ELF-1 (cell line): ENCODE measurements around the gene ACOT7.
A peak's percentile ranks its signal among the peaks of the same experiment; 100 is the strongest.

Source experiments
- DNase-seq: peaks from one replicate; pipeline ENCODE4 v3.0.0-alpha.2; 2016; ENCODE audit warnings: low read depth, low spot score

The ACOT7 gene

DNA sequence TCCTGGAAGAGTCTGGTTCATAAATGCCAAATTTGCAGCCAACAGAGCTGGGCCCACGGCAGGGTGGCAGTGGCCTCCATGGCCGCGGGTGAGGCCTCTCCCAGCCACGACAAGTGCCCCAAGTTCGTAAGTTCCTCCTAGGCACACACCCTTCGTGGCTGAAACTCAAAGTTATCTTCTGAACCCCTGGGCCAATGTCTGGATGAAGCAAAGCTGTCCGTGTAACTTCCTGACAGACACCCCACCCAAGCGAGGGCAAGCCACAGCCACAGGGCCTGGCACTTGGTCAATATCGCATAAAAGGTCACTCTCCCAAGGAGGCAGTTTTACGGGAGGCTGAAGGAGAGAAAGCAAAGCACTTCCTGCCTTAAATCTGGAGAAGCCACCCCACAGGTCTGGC, 104.9 kb downstream of the ACOT7 start:
- no peak for DNase-seq

DNA sequence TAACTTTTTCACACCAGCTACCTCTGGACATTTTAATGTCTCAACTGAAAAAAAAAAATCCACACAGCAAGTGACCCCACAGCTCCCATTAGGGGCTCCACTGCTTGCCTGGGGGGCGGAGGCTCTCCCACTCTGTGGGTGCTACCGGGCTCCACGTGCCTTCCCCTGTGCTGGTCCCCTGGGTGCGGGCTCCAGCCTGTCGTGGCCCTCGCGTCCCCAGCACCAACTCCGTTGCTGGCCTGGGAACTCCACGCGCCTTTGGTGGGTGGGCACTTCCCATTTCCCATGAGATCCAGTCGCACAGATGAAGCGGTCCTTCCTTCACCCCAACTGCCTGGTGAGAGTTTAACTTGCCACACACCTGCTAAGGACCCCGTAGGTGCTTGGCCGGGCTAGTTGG, 105.5 kb downstream of the ACOT7 start:
- no peak for DNase-seq

DNA sequence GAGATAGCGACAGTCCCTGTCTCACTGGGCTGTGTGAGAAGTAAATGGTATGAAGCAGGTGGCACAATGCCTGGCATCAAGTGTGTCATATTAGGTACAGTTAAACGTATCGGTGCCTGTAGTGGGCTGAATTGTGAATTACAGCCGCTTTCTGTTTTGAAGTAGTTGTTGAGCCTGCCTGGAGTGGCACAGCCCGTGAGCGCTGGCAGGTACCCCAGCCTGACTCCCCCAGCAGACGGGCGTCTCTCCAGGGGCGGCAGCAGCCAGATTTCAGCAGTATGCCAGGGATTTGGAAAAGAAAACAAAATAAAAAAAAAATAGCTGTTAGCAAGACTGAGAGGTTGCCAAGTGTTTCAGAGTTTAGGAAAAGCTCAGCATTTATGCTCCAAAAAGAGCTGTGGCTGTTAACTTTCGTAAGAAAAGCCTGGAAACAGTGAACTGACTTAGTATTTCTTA, 106.1 kb downstream of the ACOT7 start:
- no peak for DNase-seq

DNA sequence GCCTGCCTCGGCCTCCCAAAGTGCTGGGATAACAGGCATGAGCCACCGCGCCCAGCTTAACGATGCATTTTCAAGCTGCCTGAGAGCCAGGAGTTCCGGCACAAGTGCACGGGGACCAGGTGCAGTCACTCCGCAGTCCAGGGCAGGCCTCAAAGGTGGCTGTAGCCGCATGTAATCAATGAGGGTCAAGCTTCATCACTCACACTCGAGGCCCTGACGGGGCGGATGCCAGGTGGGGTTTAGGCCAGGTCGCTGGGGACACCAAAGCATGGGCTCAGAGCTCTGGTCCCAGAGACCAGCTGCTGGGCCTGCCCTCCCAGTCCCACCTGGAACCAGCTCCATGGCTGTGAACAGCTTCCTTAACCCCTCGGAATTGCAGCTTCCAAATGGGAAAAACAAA, 106.5 kb downstream of the ACOT7 start:
- no peak for DNase-seq

- no peak for DNase-seq
Observed at GRCh38 chr1:6286266-6286665, 107.3 kb downstream of the ACOT7 start.

DNA sequence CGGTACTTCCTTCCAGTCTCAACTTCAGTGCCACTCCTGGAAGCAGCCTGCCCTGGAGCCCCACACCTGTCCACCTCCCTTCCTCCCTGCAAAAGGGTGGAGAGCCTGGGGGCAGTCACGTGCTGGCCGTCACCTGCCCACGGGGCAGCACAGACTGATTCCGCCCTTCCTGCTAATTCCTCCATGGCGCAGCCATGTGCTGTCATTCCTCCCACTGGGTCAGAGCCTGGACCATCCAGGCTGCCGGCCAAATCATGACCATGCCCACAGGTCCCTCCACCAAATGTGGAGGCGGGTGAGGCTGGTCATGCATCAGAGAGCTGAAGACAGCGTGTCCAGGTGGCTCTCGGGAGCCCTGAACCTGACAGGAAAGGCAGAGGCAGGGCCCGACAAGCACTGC, 108.2 kb downstream of the ACOT7 start:
- DNase-seq = no peak

DNA sequence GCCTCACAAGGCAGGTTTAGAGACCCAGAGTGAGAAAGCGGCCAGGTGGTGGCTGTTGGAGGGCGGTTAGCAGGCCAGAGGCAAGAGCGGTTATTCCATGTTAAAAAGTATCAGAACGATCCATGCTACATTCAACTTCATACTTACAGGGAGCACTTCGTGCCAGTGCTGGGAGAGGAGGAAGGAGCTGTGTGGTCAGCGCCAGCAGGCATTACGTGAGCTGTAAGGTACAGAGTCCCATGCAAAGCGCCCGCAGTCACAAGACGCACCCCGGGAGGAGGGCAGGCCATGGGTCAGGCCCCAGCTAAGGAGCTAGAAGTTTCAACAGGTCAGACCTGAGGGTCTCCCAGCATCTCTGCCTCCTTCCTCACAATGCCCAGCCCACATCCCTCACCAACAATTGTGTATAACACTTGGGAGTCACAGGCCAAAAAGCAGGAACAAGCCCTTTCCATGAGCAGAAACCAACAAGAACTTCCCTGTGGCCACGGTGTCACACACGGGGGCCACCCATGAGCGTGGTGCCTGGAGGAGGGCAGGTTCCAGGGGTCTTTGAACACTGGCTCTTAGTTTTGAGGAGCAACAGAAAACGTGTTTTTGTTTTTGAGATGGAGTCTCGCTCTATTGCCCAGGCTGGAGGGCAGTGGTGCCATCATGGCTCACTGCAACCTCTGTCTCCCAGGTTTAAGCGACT, 110.8 kb downstream of the ACOT7 start:
- DNase-seq = no peak

DNA sequence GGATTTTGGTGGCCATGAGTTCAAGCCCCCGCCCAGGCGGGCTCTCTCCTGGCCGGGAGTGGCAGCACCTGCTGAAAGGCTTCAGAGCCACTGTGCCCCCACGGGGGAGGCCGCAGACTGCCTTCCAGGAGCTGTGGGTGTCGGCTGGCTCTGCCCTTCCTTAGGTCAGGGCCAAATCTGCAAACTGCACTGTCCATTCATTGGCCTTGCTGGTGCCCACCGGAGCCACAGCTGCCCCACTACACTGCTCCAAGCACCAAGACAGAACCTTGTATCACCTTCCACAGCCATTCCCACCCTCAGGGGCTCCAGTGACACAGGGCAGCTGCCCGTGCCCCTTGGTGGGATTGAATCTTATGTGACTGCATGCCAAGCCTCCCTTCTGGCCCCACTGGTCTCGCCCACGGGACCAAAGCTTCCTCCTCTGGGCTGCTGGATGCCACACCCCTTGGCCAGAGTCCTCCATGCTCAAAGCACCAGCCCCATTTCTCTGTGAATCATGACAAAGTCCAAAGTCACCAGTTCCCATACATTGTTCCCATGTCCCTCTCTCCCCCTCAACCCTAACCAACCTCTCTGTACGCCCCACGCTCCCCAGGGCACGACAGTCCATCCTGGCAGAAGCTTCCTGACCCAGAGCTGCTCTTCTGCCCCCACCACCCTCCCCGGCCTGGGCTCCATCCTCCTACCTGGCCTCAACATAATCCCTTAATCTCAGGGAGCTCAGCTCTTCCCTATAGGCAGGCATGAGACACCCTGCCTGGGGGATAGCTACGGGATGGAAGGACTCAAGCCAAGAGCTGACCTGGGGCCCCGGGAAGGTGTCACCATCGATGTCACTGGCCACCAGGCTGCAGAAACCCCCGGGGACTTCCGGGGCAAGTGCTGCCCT, 111.8 kb downstream of the ACOT7 start:
- no peak for DNase-seq

- peak; percentile 77 for DNase-seq
Observed at GRCh38 chr1:6280761-6281451, 112.7 kb downstream of the ACOT7 start.

DNA sequence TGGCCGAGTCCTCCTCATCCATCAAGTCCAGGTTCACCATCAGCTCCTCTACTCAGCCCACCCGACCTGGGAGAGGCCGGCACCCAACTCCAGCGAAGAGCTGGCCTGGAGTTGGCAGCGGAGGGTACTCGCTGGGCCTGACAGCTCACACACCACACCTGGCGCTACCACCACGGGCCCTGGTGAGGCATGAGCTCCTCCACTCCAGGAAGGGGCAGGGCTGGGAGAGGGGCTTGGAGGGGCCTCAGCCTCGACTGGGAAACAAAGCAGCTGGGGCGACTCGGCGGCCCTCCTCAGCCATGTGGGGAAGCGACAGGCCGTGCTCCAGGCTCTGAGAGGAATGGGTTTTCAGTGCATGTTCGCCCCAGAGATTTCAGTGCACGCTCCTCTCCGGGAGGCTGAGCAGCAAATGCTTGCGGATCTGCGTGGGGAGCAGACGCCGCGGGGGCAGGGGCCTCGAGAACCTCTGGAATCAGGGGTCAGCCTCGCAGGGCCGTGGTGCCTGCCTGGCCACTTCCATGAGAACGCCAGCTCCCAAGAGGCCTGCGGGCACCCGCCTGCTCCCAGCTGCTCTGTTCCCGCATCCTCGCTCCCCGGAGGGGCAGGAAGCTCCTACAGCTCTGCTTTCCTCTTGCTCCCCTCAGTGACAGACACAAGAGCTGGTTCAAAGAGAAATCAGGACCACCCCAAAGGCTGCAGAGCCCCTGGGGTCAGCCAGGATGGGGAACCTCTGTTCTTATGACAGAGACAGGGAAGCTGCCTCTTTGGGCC, 113.8 kb downstream of the ACOT7 start:
- DNase-seq = no peak

GRCh38 chr1:6279066-6279465, 114.5 kb downstream of the ACOT7 start:
- DNase-seq = no peak

DNA sequence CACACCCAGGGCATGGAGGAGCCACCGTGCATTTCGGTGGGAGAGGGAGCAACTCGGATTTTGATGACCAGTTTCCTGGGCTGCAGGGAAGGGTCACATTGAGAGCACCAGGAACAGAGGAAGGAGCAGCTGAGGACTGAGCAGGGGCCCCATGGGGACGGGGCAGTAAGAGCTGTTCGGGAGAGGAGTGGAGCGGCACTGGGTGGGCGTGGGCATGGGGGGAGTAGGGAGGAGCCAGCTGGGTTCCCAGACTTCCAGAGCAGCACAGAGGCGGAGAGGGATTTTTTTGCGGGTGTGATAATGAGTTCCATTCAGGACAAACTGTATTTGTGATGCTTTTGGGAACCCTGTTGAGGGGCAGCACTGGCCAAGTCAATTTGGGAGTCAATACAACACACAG, 115.3 kb downstream of the ACOT7 start:
- no peak for DNase-seq

DNA sequence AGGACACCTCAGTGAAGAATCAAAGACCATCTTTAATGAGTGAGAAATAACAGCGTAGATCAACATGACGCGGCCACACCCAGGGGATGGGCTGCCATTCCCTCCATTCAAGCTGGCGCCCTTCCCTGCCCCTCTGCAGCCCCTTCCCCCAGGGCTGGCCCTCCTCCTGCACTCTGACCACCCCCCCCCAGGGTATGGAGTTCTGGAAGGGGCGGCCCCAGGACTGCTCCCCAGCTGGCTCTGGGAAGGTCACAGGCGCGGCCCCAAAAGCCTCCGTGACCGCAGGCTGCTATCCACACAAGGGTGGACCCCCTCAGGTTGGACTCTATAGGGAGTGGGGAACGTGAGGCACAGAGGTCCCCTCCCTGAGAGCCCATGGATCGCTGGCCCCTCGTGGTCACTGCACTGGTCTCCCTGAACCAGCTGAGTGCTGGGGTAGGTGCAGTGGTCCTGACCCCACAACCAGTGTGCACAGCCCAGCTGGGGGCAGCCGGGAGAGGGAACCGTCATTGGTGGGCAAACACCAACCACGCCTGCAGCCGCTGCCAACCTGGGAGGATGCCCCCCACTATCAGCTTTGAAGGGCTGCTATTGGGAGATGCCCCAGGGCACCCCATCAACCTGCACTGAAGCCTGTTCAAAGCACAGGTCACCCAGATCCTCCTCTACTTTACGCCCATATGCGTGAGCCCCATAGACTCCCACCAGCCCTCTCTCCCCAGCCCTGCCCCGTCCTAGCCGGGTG, 116.6 kb downstream of the ACOT7 start:
- DNase-seq = no peak

- DNase-seq = peak; percentile 84
Observed at GRCh38 chr1:6275826-6276782, 117.5 kb downstream of the ACOT7 start.

DNA sequence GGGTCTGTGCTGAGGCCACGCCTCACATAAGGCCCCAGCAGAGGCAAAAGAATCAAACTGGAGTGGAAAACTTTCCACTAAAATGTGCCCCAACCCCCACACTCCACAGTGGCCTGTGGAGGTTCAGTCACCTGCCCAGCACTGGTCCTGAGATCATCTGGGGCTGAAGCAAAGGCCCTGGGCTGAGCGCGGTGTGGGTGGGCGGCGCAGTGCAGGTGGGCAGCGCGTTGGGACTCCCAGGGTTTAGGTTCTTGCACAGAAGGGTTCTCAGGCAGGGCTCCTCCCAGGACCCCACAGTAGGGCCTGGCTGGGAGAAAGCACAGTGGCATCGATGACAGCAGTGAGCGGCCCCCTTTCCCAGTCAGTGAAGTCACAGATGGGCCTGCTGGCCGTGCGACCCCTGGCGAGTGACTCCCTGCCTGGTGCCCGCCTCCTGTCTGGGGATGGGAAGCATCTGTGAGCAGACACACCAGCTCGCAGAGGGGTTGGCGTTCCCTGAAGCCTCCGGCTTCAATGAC, 118.9 kb downstream of the ACOT7 start:
- no peak for DNase-seq

DNA sequence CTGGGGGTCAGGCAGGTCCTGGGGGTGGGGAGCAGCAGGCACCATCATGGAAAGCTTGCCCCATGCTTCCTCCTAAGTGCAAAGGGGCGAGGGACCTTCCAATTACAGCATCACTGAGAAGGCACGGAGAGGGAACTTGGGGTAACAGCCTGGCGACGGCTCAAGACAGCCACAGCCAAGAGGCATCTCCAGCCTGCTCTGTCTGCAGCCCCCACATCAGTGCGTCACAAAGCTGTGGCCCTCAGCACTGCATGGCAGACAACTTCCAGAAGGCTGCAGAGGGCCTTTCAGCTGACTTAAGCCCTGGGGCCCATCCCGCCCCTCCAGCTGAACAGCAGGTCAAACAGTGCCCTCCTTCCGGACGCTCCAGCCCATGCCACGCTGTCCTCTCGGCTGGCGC, 119.5 kb downstream of the ACOT7 start:
- DNase-seq = no peak

DNA sequence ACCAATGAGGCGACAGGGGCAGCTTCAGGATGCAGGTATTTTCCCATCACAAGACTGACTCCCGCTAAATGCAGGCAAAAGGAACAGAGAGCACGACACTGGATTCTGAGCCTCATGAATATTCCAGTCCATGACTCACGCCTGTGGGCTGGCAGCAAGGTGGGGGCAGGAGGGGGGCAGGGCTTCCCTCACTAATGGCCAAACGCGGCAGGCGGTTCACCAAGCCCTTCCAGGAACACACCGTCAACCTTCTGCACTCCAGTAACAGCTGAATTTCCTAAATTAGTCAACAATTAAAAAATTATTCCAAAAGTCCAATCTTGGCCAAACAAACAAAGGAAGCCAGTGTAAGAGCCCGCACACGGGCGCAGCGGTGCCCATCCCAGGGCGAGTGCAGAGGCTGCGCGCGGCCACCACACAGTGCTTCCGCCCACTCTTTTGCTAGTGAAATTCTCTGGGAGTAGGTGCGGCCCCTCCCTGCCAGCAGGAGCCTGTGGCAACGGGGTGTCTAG, 120.1 kb downstream of the ACOT7 start:
- peak; percentile 74 for DNase-seq

- DNase-seq = peak; percentile 35
Observed at GRCh38 chr1:6272868-6273267, 120.7 kb downstream of the ACOT7 start.

DNA sequence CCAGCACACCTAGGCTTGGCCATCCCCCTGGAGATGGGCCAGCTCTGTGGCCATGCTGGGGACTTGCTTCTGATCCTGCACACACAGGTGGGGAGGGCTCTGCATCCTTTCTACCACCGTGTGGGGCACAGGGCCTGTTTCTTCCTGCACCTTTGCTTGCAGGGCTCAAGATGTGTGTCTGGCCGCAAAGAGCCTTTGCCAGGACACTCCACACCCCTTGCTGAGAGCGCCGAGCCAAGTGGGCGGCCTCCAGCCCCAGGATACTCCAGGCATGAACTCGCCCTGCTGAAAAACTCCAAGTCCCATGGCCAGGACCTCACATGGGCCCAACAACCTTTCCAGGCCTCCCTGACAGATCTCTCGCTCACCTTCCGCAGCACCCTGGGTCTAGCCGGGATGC, 121.1 kb downstream of the ACOT7 start:
- no peak for DNase-seq
